NCI-H510A treated with DMSO at 0.1 percent for 48 hours (cell line): ENCODE data around the gene MIXL1.
"Not testable (repeated sequence)": the region's sequence is repeated elsewhere in the genome, so short reads cannot be mapped to it uniquely, and the experiment has no call there.

ENCODE experiments used
- DNase-seq: peaks from one replicate; lab custom pipeline; 2025; lab: John Stamatoyannopoulos, UW

The MIXL1 gene

DNA sequence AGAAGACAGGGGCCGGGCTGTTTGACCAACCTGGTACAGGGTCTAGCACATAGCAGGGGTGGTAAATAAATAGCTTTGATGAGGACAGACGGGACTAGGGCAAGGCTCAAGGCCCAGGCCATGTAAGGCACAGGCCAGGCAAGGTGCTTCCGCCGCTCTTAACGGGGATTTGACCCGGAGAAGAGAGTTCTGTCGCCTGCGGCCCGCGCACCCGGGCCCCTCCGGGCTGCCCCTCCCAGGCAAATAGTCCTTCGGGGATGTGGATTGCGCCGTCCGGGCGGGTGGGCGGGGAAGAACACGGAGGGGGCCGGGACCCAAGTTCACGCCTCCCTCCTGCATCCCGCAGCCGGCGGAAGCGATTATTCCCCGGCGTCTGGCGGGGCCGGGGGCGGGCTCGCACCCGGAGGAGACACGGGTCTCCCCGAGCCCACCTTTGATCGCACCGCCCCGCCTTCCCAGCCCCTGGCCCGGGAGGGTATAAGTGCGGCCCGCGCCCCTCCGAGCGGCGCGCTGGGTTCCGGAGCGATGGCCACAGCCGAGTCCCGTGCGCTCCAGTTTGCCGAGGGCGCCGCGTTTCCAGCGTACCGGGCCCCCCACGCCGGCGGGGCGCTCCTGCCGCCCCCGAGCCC is at the start of gene MIXL1:
TSS of gene MIXL1 (plus strand) at position 508 of the 629 bp plus-strand sequence. CDS start at position 526, 18 bp downstream.
- no peak for DNase-seq

DNA sequence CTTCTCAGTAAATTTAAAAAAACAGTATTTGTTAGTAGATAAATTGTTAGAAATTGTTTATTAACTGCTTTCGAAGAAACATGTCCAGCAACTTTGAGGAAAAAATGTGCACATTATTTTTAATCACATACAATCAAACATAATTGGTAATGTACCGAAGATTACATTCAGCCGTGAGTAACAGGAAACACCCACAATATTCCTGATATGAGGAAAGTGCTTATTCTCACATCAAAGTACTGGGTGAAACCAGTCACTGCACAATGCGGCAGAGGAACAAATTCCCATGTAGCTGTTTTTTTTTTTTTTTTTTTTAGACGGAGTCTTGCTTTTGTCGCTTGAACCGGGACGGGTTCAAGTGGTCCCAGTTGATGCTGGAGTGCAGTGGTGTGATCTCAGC is 46.6 kb upstream of the MIXL1 start:
- DNase-seq, result no peak

DNA sequence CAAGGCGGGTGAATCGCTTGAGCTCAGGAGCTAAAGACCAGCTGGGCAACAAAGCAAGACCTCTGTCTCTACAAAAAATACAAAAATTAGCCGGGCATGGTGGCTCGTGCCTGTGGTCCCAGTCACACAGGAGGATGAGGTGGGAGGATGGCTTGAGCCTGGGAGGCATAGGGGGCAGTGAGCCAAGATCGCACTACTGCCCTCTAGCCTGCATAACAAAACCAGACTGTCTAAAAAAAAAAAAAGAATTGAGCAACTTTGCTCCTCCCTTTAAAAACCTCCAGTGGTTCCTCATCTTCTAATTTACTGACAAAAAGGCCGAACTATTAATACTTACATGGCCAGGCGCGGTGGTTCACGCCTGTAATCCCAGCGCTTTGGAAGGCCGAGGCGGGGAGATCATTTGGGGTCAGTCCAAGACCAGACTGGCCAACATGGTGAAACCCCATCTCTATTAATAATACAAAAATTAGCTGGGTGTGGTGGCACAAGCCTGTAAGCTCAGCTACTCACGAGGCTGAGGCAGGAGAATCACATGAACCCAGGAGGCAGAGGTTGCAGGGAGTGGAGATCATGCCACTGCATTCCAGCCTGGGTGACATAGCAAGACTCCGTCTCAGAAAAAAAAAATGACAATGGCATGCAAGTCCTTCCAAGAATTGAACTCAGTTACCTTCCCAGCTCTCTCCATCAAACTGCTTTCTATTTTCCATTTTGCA is 41.3 kb upstream of the MIXL1 start:
- no peak for DNase-seq

DNA sequence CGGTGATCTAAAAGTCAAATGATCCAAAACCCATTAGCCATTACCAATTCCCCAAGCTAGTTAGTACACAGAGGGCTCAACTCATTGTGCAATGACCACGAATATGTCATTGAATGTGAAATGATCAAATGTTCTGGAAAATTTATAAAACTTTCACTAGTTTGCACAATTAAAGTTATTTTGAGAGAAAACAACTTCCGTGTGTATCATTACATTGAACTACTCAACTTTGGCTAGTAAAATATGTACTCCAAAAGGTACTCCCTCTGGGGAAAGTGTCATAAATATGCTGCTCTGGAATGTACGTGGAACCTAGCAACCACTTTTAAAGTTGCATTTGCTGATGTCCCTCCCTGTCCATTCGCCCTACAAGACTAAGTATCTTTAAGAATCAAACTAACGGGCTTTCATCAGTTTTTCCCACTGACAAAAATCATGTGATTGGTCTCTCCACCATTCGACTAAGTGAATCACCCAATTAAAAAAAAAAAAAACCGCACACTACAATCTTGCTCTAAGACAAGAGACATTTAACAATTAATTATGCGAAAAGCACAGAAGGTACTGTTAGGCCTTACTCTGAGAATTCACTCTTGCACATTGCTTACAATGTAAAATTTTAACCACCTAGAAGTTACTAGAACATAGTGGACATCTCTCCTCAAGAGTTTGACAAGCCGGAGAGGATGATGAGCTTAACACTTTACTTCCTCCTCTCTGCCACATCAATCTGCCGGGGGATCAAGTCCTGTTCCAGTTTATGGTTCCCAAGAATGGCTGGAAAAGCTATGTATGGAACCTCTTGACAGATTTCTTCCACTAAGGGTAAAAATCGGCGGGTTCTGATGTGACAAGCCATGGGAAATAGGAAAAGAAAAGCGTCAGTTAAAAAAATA is 38.1 kb upstream of the MIXL1 start:
- DNase-seq, result no peak

DNA sequence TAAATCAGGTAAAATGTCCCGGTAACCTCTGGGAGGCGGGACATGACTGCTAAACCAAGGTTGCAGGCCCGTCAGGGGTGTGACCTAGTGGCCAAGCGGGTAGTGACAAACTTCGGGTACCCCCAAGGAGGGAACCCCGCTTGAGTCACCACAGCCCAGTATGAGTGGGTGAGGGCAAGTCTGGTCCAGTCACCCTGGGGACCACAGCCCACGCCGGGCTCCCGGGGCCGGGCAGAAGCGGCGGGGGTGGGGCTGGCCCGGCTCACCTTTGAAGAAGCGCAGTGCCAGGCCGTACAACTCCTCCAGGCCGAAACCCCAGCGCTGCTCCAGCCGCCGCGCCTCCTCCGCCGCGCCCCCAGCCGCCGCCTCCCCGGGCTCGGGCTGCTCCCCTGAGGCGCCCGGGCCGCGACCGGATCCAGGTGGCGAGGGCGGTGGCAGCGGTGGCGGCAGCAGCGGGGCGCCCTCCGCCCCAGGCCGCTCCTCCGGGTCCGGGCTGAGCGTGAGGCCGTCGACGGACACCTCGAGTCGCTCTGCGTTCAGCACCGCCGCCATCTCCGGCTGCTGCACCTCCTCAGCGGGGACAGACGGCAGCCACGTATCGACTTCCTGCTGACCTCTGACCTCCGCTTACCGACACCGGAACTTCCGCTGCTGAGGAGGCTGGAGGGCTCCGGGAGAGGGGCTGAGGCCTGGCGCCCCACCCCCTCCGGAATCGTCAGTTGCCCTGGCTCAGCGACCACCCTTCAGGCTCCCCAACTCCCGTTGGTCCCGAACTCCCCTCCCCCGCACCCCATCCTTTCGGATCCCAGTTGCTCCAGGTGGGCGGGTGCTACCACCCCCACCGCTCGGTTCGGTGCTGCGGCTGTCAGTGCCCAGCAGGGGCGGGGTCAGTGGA is 37.1 kb upstream of the MIXL1 start, which contains the start of gene ACBD3:
TSS of gene ACBD3 (minus strand) at position 618 of the 895 bp plus-strand sequence. CDS start at position 552, 66 bp downstream.
- DNase-seq, result peak; percentile 72

DNA sequence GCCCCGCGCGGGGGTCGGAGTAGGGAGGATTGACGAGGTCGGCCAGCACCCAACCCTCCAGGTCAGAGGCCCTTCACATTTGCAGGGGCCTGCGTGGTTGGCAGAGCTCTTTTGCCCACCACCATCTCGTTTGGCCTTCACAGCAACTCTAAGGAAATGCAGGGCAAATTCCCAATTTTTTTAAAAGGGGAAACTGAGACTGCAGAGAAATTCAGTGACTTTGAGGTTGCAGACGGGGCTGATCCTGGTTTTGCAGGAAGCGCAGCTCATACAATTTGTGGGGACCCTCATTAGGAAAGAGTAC is 36.5 kb upstream of the MIXL1 start:
- DNase-seq, result peak; percentile 44

DNA sequence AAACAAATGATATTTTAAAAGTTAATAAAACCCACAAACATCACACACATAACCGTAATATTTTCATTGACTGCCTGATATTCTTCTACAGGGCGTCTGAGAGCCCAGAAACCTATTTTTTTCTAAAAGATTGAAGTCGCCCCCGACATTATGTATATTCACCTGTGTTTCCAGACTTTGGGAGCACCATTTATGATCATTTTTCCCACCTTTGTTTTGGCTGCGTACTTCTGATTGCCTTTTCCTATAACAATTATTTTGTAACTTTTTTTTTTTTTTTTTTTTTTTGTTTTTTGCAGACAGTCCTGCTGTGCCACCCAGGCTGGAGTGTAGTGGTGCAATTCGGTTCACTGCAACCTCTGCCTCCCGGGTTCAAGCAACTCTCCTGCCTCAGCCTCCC is 36.1 kb upstream of the MIXL1 start:
- no peak for DNase-seq

DNA sequence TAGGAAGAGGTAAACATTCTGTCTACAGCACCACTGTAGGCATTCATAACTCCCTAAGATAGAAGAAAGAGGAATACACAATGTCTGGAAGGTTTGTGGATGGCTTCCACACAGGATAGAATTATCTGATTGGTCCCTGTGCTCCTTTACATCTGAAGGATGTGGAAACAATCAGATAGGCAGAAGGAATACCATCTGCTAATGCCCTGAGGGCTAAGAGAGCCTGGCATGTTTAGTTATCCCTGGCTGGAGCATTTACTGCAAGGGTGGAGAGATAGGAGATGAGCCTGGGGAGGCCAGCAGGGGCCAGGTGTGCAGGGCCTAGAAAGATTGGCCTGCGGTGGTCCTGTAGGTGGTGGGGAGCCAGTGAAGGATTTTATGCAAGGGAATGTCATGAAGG is 28.3 kb upstream of the MIXL1 start:
- no peak for DNase-seq

DNA sequence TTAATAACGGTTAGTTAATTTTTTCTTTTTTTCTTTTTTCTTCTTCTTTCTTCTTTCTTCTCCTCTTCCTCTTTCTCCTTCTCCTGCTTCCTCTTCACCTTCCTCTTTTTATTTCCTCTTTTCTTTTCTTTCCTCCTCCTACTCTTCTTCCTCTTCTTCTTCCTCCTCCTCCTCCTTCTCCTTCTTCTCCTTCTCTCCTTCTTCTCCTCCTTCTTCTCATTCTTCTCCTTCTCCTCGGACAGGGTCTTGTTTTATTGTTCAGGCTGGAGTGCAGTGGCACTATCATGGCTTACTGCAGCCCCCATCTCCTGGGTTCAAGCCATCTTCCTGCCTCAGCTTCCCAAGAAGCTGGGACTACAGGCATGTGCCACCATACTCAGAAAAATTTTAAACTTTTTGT is 23.5 kb upstream of the MIXL1 start:
- DNase-seq, result no peak

DNA sequence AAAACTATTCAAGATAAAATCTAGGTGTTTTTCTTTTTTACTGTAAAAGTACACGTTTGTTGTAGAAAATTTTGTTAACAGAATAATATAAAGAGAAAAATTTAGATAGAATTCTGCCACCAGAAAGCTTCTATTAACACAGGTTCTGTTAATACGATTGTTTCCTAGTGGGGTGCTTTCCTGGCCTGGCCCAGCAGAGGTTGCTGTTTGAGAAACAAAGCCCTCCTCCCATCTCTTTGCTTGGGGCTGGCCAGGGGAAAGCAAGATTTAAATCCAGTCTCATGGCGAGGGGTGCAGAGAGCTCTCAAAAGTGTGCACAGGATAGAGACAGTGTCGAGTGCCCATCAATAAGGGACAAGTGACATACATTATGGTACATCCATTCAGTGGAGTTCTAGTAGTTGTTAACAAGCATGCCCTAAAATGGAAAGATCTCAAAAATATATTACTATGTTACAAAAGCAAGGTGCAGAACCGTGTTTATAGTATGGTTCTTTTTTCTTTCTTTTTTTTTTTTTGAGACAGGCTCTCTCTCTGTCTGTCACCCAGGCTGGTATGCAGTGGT is 22.4 kb upstream of the MIXL1 start:
- DNase-seq, result no peak

DNA sequence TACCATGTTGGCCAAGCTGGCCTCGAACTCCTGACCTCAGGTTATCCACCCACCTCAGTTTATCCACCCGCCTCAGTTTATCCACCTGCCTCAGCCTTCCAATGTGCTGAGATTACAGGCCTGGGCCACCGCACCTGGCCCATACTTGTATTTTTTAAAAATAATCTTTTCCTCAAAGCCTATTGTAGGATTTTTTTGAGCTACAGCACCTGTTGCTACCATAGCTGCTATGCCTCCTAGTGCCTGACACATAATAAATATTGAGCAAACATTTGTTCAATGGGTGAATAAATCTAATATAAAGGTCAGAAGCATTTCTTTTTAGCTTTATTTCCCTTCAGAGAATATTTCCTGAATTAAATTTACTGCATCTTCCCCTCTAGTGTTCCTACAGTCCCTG is 21.2 kb upstream of the MIXL1 start:
- no peak for DNase-seq

DNA sequence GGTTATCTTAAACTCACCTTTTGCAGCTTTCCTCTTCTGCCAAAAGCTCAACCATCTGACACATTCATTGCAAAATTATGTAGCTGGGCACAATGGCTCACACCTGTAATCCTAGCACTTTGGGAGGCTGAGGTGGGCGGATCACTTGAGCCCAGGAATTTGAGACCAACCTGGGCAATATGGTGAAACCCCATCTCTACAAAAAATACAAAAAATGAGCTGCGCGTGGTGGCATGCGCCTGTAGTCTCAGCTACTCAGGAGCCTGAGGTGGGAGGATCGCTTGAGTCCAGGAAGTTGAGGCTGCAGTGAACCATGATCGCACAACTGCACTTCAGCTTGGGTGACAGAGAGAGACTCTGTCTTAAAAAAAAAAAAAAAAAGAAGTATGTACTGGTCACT is 20.8 kb upstream of the MIXL1 start:
- DNase-seq, result not testable (repeated sequence)

DNA sequence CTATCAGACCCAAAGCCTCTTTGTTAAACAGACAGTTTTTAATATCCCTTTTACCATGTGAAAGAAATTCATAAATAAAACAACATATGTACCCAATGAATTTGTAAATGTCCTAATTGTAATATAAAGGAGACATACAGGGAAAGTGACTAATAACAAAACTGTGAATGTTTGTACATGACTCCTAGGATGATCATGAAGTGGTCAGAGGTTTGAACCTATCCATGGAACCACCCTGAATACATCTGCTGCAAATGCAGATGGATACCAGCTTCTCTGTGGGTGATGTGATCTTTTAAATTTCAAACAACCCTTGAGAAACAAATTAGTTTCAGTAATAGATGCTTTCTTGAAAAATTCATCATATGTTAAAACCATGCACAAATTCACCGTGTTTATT is 20.2 kb upstream of the MIXL1 start:
- DNase-seq, result no peak

DNA sequence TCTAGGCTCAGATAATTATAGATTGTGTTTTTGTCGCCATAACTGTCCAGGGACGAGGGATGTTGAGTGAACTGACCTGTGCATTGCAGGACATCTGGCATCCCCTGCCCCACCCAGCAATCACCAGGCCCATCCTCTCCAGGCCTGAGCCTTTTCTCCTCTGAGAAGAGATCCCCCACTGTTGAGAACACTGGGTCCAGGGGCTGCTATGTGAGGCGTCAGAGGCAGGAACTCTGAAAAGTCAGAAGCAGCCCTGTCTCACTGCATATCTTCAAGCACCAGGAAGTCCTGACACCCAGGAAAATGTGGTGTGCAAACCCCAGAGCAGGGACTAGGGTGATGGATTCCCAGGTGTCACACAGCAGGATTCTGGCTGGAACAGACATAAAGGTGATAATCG is 19.8 kb upstream of the MIXL1 start:
- DNase-seq, result no peak

DNA sequence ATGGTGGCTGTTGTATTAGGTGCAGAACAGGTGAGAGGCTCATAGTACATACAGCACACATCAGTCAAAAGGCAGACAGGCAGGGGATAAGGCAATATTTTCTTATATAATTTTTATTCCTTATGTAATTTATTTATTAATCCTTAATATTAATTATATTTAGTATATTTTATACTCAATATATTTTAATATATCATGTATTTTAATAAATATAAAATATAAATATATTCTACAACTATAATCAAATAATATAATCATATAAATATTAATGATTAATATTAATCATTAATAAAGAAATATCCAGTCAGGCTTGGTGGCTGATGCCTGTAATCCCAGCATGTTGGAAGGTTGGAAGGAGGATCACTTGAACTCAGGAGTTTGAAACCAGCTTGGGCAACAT is 19.3 kb upstream of the MIXL1 start:
- no peak for DNase-seq

DNA sequence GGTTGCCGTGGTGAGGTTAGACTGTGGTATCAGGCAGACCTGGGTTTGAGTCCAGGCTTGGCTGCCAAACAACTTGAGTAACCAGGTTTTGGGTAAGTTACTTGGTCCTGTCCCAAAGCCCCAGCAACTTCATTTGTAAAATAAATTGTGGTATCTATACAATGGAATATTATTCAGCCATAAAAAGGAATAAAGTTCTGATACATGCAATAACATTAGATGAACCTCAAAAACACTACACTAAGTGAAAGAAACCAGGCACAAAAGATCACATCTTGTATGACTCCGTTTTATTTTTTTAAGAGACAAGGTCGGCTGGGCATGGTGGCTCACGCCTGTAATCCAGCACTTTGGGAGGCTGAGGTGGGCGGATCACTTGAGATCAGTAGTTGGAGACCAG is 16.4 kb upstream of the MIXL1 start:
- no peak for DNase-seq

DNA sequence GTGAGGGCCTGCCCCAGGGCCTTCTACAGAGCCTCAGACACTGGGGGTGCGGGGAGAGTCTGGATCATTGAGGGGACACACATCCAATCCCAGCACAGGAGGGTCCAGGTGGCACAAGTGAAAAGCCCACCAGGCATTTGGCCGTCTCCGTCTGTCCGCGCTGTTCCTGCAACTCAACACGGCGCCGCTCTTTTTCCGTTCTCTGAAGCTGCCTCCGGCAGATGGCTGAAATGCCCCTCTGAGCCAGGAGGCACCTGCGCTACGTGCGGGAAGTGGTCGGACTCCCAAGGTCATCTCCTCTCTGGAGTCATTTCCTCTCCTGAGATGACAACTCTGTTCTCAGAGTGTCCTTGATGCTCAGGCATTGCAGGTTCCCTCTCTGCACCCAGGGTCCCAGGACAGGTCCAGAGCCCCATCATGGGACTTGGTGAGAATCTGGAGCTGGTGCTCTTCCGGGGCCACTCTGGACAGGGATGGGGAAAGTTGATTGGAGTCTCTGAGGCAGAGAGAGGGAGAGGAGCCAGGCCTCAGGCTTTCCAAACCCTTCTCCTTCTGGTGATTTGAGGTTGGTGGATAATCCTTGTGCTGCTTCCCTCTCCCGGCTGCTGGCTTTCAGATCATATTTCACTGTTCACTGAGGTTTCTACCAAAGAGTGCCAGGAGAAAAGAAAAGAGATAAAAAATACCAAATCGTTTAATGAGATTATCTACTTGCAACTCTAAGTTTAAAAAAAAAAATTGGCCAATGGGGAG is 14.0 kb upstream of the MIXL1 start:
- DNase-seq, result no peak

DNA sequence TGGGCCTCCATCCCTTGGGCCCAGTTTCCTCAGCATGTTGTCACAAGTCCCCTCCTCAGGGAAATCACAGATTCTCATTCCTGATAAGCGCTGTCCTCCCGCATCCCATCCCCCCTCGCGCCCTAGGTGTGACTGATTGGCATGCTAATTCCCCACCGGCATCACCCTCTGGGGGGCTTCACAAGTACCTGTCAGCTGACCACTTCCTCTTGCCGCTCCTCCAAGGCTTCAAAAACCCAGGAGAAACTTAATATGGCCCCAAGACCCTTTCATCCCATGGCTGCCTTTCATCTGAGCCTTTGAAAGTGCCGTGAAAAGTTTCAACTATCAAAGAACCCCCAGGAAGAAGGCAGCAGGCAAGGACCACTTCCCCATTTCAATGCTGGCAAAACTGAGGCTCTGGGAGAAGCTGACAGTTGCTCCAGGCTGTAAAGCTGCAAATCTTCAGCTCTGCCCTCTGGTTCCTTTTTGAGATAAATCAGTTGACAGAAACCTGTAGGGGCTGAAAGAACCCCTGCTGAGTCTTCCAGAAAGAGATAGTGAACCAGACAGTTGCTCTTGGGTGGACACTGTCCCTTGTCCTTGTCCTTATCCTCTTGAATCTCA is 12.8 kb upstream of the MIXL1 start:
- no peak for DNase-seq

DNA sequence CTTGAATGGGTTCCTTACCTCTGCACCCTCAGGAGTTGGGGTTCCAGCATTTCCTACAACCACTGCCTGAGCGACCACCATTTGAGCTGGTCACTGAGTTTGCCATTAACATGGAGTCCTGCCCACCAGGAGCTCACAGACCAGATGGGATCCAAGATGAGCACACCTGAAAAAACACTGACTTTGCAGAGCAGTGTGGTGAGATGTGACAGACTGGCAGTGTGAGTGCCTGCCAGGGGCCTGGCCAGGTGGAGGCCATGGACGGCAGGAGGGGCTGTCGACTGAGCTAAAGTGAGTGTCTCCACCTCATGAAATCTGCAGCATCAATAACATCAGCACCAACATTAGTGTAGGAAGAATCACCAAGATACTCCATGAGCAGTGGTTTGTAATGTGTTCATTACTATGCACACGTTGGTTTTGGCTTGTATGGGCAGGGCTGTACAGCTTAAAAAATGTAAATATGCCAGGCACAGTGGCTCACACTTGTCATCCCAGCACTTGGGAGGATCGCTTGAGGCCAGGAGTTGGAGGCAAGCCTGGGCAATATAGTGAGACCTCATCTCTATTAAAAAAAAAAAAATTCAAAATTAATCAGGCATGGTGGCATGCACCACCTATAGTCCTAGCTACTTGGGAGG is 12.2 kb upstream of the MIXL1 start:
- no peak for DNase-seq

DNA sequence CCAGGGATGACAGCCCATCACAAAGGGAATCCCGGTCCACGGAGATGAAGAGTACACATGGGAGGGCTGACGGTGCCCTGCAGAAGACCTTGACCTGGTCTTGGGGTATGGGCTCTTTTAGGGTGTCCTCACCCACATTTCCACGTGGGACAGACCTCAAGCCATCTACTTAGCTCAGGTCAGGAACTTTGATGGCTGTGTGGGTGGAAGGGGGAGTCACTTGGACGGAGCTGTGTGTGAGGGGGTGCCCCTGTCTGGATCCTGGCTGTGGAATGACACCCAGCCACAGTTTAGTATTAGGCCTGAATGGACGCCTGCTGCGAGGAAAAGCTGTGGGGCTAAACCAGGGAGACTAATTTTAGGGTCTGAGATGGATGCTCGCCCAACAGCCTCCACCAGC is 10.9 kb upstream of the MIXL1 start:
- DNase-seq, result no peak
